Measurements from ENCODE around the gene ABL2.
"Not testable (repeated sequence)": the region's sequence is repeated elsewhere in the genome, so short reads cannot be mapped to it uniquely, and the experiment has no call there.

ABL2 gene

DNA sequence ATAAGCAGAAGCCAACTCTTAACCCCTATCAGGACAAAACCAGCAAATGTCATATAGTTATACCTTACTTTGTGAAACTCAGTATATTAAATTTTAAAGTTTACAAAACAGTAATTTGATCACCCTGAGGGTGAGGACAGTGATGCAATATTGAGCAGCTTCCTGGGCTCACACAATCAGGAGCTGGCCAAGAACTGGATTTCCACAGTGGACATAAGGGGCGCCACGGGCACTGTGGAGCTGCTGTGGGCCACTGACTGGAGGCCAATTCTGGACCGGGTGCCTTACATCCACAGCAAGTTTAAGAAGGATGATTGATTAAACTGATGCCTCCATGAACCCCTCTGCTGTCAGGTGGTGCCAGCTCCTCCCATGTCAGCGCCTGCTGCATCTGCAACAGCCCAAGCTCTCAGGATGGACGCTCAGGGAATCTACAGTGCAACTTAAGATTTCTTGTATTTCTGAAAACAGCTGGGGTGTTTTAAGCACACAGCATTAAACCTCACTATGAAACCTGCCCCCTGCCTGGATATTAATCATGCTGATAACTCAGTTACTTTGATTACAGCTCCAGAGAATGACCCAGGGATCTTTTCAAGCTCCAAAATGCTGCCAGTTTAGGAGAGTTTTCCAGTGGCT is 91.7 kb downstream of the ABL2 start:
- in situ Hi-C loops (cut with MboI; ENCODE audit: low sequenced_read_pairs) = no loop called here

- in situ Hi-C loops (cut with MboI; ENCODE audit: low sequenced_read_pairs) = not testable (repeated sequence)
These were observed 93.8 kb downstream of the ABL2 start for GRCh38 chr1:179135707-179136106.

DNA sequence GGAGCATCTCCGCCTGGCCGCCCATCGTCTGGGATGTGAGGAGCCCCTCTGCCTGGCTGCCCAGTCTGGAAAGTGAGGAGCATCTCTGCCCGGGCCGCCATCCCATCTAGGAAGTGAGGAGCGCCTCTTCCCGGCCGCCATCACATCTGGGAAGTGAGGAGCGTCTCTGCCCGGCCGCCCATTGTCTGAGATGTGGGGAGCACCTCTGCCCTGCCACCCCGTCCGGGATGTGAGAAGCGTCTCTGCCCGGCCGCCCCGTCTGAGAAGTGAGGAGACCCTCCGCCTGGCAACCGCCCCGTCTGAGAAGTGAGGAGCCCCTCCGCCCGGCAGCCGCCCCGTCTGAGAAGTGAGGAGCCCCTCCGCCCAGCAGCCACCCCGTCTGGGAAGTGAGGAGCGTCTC is 94.3 kb downstream of the ABL2 start:
- in situ Hi-C loops (cut with MboI; ENCODE audit: low sequenced_read_pairs) = not testable (repeated sequence)

DNA sequence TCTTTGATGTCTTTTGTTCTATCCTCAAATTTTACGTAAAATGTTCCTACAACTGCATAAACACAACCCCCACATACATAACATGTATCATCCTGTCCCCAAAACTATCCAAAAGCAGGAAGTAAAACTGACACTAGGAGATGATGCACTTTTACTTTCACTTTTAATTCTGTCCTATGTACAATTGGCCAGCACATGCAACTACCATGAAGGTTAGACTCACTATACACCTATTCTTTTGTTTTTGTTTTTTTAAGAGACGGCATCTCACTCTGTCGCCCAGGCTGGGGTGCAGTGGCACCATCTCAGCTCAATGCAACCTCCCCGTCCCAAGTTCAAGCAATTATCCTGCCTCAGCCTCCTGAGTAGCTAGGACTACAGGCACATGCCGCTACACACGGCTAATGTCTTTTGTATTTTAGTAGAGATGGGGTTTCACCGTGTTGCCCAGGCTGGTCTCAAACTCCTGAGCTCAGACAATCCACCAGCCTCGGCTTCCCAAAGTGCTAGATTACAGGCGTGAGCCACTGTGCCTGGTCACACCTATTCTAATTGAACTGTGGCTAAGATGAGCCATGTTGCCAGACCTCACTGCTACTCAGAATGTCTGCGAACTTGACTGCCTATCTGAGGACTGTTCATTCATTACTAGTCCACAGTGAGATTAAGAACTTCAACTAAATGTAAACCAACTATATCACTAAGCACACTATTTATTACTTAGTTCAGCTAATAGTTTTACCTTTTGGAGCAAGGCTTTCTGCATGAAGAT is 99.6 kb downstream of the ABL2 start:
- in situ Hi-C loops (cut with MboI; ENCODE audit: low sequenced_read_pairs) = no loop called here

- in situ Hi-C loops (cut with MboI; ENCODE audit: low sequenced_read_pairs) = no loop called here
These were observed 101.0 kb downstream of the ABL2 start for GRCh38 chr1:179128520-179128919.

- in situ Hi-C loops (cut with MboI; ENCODE audit: low sequenced_read_pairs) = no loop called here
These were observed 102.1 kb downstream of the ABL2 start for GRCh38 chr1:179127163-179127895.

DNA sequence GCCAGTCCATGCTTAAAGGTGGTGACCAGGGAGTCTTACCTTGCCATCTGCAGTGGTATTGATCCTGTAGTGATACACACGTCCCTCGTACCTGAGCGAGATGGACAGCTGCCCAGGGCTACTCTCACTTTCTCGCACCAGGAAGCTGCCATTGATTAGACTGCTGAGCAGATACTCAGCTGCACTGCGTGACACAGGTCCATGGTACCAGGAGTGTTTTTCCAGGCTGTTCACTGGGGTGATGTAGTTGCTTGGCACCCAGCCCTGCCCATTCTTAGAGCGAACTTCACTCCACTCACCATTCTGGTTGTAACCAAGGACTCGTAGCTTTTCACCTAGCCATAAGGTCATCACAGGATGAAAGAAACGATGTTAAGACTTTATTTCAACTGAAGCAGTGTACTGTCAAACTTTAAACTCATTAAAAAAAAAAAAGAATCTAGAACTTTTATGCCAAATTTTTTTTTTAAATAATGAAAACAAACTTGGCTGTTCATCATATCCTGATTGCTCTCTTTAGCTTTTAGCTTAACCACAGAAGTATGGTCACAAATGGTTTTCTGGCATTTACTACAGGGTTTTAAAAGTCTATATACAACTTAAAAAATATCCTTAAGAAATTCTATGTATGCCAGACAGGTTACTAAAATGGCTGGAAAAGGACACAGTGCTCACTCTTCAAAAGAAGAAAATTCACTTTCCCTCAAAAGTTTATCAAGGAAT is 103.0 kb downstream of the ABL2 start:
- in situ Hi-C loops (cut with MboI; ENCODE audit: low sequenced_read_pairs) = no loop called here

GRCh38 chr1:179124873-179125272 is 104.6 kb downstream of the ABL2 start:
- in situ Hi-C loops (cut with MboI; ENCODE audit: low sequenced_read_pairs) = no loop called here

DNA sequence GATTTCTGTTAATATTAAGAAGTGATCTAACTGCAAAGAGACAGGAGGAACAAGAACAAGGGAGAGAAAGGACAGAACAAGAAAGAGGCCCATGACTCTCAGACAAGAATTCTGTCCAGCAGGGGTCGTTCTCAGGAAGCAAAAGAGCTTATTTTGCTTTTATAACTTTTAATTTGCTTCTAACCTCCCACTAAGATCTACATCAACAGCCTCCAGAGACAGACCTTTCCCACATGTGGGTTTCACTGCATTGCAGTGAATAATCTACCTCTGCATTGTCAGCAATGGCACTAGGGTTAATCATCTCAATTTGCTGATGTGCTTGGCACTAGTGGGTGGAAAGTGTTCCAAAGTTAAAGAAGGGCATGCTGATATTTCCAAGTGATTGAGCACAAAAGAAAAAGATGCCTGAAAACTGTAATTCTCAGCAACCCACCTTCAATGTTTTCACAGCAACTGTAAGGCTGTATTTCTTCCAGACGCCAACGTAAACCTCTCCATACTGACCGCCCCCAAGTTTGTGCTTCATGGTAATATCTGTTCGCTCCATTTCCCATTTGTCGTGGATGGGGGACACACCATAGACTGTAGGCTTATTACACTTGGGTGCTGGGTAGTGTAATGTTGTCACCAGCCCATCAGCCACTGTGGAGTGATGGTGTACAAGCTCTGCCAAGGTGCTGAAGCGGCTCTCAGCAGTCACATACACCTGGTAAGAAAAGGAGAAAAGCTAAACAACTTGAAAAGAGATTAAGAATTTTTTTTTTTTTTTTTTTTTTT is 108.1 kb downstream of the ABL2 start:
- in situ Hi-C loops (cut with MboI; ENCODE audit: low sequenced_read_pairs) = no loop called here

DNA sequence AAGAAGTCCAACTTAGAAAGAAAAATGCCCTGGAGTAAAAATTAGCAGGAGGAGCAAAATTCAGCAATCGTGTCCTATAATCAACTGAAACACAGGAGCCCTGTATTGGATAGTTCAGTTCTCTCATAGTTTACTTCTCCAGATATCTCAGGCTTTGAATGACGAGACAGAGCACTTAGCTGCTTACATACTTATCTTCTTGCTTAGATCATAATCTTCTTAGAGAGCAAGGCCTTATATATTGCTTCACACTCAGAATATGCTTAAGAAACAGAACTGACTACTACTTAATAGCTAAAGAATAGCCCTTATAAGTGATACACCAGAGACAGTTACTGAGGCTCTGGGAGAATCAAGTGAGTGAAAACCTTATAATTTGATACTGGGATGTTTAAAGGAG is 108.7 kb downstream of the ABL2 start:
- in situ Hi-C loops (cut with MboI; ENCODE audit: low sequenced_read_pairs) = no loop called here

DNA sequence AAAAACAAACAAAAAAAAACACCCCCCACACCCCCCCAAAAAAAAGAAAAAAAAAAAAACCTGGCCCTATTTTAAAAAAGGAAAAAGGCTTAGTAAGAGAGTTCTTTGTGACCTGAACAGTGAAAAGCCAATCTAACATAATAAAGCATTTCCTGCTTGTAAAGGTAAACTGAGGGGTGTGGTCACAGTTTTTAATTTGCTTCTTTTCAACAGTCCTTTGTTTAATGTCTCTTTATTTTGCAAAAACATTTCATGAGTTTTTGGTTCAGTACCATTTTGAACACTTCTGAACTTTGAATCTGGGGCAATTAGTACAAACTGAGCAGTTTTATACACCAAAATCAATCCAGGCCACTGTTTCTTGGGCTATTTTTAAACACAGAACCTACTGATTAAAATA is 110.0 kb downstream of the ABL2 start:
- in situ Hi-C loops (cut with MboI; ENCODE audit: low sequenced_read_pairs) = no loop called here

- in situ Hi-C loops (cut with MboI; ENCODE audit: low sequenced_read_pairs) = no loop called here
These were observed 114.3 kb downstream of the ABL2 start for GRCh38 chr1:179115181-179115580.

DNA sequence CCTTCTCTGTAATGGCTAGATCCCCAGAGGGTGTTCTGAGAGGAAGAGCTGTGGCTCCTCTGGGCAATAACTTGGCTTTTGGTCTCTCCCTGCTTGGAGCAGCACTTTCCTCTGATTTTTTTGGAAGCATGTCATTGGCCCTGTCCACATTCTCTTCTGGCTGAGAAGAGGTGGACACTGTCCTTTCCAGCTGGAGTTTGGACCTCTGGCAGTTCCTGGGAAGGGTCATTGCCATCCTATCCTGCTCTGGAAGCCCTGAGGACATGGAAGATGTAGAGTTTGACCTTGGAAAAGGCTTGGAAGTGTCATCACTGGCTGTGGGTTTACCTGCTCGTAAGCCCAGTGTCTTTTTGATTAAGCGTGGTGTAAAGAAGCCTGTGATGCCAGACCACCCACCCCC is 120.8 kb downstream of the ABL2 start:
- in situ Hi-C loops (cut with MboI; ENCODE audit: low sequenced_read_pairs) = no loop called here

GRCh38 chr1:179107706-179108629 is 121.5 kb downstream of the ABL2 start:
- in situ Hi-C loops (cut with MboI; ENCODE audit: low sequenced_read_pairs) = no loop called here

- in situ Hi-C loops (cut with MboI; ENCODE audit: low sequenced_read_pairs) = no loop called here
These were observed 124.1 kb downstream of the ABL2 start for GRCh38 chr1:179105393-179105792.

GRCh38 chr1:179104611-179105250 is 124.7 kb downstream of the ABL2 start:
- in situ Hi-C loops (cut with MboI; ENCODE audit: low sequenced_read_pairs) = no loop called here

GRCh38 chr1:179103999-179104398 is 125.5 kb downstream of the ABL2 start:
- in situ Hi-C loops (cut with MboI; ENCODE audit: low sequenced_read_pairs) = no loop called here

DNA sequence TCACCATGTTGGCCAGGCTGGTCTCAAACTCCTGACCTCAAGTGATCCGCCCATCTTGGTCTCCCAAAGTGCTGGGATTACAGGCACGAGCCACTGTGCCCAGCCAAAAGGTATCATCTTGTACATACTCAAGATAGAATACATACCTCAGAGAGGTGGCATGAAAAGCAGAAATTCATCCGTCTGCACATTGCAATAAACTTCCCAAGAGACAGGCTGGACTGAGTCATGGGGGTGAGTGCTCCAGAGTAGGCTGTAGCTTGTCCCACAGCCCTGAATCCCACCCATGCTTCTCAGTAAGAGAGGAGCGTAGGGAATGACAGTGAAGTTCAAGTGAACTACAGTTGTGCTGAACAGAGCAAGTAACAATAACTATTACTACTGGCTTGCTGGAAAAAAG is 127.9 kb downstream of the ABL2 start:
- in situ Hi-C loops (cut with MboI; ENCODE audit: low sequenced_read_pairs) = no loop called here

GRCh38 chr1:179099891-179100290 is 129.6 kb downstream of the ABL2 start:
- in situ Hi-C loops (cut with MboI; ENCODE audit: low sequenced_read_pairs) = loop anchor here (25.0 kb wide), 1 partner anchor 262 kb away; the partner anchor contains the start of gene AXDND1
